CD4-positive, alpha-beta T cell (primary cell): ENCODE data around the gene SPECC1. TPM values are rescaled to one million over a fixed set of nuclear protein-coding genes. Genes with fewer than 3 reads are reported as not detected.

ENCODE experiments used
- ATAC-seq: fragments of 200-7000 bp; cut with Tn5 transposase; one replicate; pipeline ENCODE4 v1.10.0; 2022; ENCODE audit warnings: mild to moderate bottlenecking; ENCODE audit not compliant: poor library complexity
- CTCF ChIA-PET: fragments of 350-600 bp; sonication (Branson Sonifier 250); formaldehyde crosslinking; loops from one replicate; lab custom pipeline; 2021; ENCODE audit warnings: antibody characterized with exemption, inconsistent platforms; lab: Charles Lee
- POLR2A ChIA-PET: fragments of 350-600 bp; sonication (Branson Sonifier 250); formaldehyde crosslinking; loops from one replicate; lab custom pipeline; 2021; ENCODE audit warnings: antibody characterized with exemption, inconsistent platforms; lab: Charles Lee
- DNase-seq, 14 experiments: peaks; one replicate each; pipeline ENCODE4 v3.0.0-alpha.2; 2013 to 2020; ENCODE audit warnings: mixed read lengths in 2 of 14
- H3K27ac ChIP-seq, 2 donors: one replicate each; pipeline versions ENCODE4 v1.5.1 to v1.7.0; 2013; ENCODE audit warnings: low read length in 2 of 2, low read depth in 1 of 2, mild to moderate bottlenecking in 1 of 2
- H3K27me3 ChIP-seq, 2 experiments: 1 replicate in 1 of 2; 2 replicates in 1 of 2; pipeline versions ENCODE4 v1.6.1 to v1.7.0; 2013; ENCODE audit warnings: low read length in 2 of 2, control low read depth in 1 of 2, mild to moderate bottlenecking in 1 of 2, moderate library complexity in 1 of 2; ENCODE audit not compliant: insufficient read depth in 2 of 2, control insufficient read depth in 1 of 2
- H3K36me3 ChIP-seq: one replicate; pipeline ENCODE4 v1.6.1; 2013; ENCODE audit warnings: low read length, control low read depth; ENCODE audit not compliant: insufficient read depth
- H3K4me1 ChIP-seq: one replicate; pipeline ENCODE4 v1.6.1; 2013; ENCODE audit warnings: low read length, control low read depth; ENCODE audit not compliant: insufficient read depth
- H3K4me3 ChIP-seq: one replicate; pipeline ENCODE4 v1.5.1; 2013; ENCODE audit warnings: mild to moderate bottlenecking, low read length, moderate library complexity
- H3K9me3 ChIP-seq, 2 experiments: 1 replicate in 1 of 2; 2 replicates in 1 of 2; pipeline versions ENCODE4 v1.6.1 to v1.7.0; 2013; ENCODE audit warnings: low read length in 2 of 2, mild to moderate bottlenecking in 2 of 2, control low read depth in 1 of 2, moderate library complexity in 1 of 2; ENCODE audit not compliant: control insufficient read depth in 1 of 2, insufficient read depth in 1 of 2
- H3K27ac Mint-ChIP-seq: one replicate; pipeline ENCODE4 v1.8.0; 2020; ENCODE audit warnings: mixed read lengths
- H3K27me3 Mint-ChIP-seq: one replicate; pipeline ENCODE4 v1.8.0; 2021; ENCODE audit warnings: mixed read lengths
- H3K36me3 Mint-ChIP-seq: one replicate; pipeline ENCODE4 v1.8.0; 2021; ENCODE audit warnings: low read depth, mixed read lengths
- H3K4me1 Mint-ChIP-seq: one replicate; pipeline ENCODE4 v1.8.0; 2021; ENCODE audit warnings: low read depth, mixed read lengths
- H3K4me3 Mint-ChIP-seq: one replicate; pipeline ENCODE4 v1.8.0; 2020; ENCODE audit warnings: mild to moderate bottlenecking, mixed read lengths
- H3K9me3 Mint-ChIP-seq: one replicate; pipeline ENCODE4 v1.8.0; 2020; ENCODE audit warnings: mixed read lengths
- CTCF ChIP-seq: fragments of 200-600 bp; IDR thresholded peaks from one replicate; pipeline ENCODE4 v1.8.0; 2022; ENCODE audit warnings: antibody characterized with exemption, mild to moderate bottlenecking
- intact Hi-C, 2 experiments: fragments of 100-400 bp; cut with DNase I in 1 of 2; cut with micrococcal nuclease in 1 of 2; formaldehyde crosslinking; loops; one replicate each; pipeline versions ENCODE4 v1.15.1 to v1.9.0; 2023 to 2025; cut with DNase I, micrococcal nuclease
- total RNA-seq, 174 experiments: library from RNA in 2 of 174; stranded (reverse) in 2 of 174; gene quantifications; one replicate each; pipeline ENCODE4 v1.2.3 and lab custom pipeline; 2021 to 2026

Gene SPECC1
- total RNA-seq, 2 experiments from 2014 or later: 4.3 to 4.4 TPM

DNA sequence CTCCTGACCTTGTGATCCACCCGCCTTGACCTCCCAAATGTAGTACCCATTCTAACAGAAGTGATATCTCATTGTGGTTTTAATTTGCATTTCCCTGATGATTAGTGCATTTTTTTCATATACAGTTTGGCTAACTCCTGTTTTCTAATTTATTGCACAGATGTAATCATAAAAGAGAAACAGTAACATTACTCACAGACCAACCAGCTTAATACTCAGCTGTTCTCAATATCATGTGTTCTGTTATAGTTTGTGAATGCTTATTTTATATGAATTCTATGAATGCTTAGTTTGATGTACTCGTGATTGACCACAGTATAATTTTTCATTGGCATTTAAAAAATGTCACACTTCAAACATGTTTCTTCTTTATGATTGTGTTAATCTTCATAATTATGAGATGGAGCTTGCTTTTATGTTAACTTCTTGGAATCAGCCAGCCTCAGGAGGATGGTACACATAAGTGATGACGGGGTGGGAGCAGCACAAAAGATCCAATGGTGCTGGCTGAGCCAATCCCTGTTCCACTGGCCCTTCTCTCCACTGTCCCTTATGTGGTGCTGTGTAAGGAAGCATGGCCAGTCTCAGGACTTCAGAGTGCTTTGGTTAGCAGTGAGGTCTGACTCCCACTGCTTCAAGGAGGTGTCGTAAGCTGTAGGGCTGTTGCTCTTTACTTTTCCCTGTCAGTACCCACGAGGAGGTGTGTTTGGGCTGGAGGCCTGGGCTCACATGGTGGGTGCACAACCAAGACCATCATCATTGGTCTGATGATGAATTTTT lies 191.0 kb downstream of the SPECC1 start:
- intact Hi-C loops: no loop called here
- H3K27ac Mint-ChIP-seq: no peak overlapping the region
- no peaks in the 10 kb centered on the region for H3K36me3 ChIP-seq
- CTCF ChIA-PET: interaction anchor here (1.6 kb wide), 1 partner anchor 13 kb away, joined by 5 read pairs; no protein-coding TSS in a partner anchor
- no peak overlapping the region for H3K27ac ChIP-seq
- no peaks in the 10 kb centered on the region for H3K36me3 Mint-ChIP-seq
- peaks cover 2% of the 10 kb centered on the region for H3K4me1 Mint-ChIP-seq
- no peak overlapping the region for H3K4me3 ChIP-seq
- H3K4me1 ChIP-seq: no peaks in the 10 kb centered on the region
- DNase-seq (no peak), ATAC-seq (no peak)
- peaks cover 2% of the 10 kb centered on the region for H3K9me3 Mint-ChIP-seq
- no peak overlapping the region for H3K4me3 Mint-ChIP-seq
- H3K27me3 Mint-ChIP-seq: no peaks in the 10 kb centered on the region
- POLR2A ChIA-PET: no interaction called here
- H3K27me3 ChIP-seq: no peaks in the 10 kb centered on the region
- no peaks in the 10 kb centered on the region for H3K9me3 ChIP-seq
- no peak for TF ChIP-seq CTCF

DNA sequence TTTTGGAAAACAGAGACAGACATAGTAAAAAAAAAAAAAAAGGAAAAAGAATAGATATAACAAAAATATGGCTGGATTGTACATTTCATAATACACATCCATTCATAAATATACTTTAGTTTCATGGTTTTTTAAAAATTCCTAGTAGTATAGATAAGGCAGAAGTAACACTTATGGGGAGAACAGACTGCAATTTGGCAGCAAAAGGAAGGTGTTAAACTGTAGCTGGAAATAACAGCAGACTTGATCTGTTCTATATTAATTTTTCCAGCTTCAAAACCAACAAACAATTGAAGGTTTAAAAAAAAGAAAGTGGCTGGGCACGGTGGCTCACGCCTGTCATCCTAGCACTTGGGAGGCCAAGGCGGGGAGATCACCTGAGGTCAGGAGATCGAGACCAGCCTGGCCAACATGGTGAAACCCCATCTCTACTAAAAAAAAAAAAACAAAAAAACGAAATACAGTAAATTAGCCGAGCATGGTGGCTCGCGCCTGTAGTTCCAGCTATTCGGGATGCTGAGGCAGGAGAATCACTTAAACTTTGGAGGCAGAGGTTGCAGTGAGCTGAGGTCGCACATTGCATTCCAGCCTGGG lies 191.8 kb downstream of the SPECC1 start:
- Histone ChIP-seq H3K9me3 (no peaks in the 10 kb centered on the region), H3K27me3 (no peaks in the 10 kb centered on the region), H3K4me1 (no peaks in the 10 kb centered on the region), H3K4me3 (no peak overlapping the region), H3K36me3 (no peaks in the 10 kb centered on the region), H3K27ac (no peak overlapping the region)
- Mint-ChIP-seq H3K27me3 (no peaks in the 10 kb centered on the region), H3K4me1 (peaks cover 9% of the 10 kb centered on the region), H3K27ac (no peak overlapping the region), H3K4me3 (no peak overlapping the region), H3K36me3 (no peaks in the 10 kb centered on the region), H3K9me3 (peaks cover 2% of the 10 kb centered on the region)
- ChIA-PET POLR2A (no interaction called here), CTCF (interaction anchor here (1.6 kb wide), 1 partner anchor 12 kb away, joined by 5 read pairs; no protein-coding TSS in a partner anchor)
- ATAC-seq: no peak
- TF ChIP-seq CTCF: no peak
- intact Hi-C loops: no loop called here
- DNase-seq: no peak

- H3K27ac Mint-ChIP-seq: no peak overlapping the region
- POLR2A ChIA-PET: no interaction called here
- DNase-seq (no peak), ATAC-seq (no peak)
- H3K4me1 ChIP-seq: no peaks in the 10 kb centered on the region
- no peak overlapping the region for H3K27ac ChIP-seq
- H3K9me3 Mint-ChIP-seq: peaks cover 2% of the 10 kb centered on the region
- no peaks in the 10 kb centered on the region for H3K36me3 ChIP-seq
- H3K4me3 ChIP-seq: no peak overlapping the region
- H3K4me3 Mint-ChIP-seq: no peak overlapping the region
- no peaks in the 10 kb centered on the region for H3K9me3 ChIP-seq
- H3K27me3 Mint-ChIP-seq: no peaks in the 10 kb centered on the region
- no peaks in the 10 kb centered on the region for H3K27me3 ChIP-seq
- CTCF ChIA-PET: no interaction called here
- H3K36me3 Mint-ChIP-seq: no peaks in the 10 kb centered on the region
- peaks cover 21% of the 10 kb centered on the region for H3K4me1 Mint-ChIP-seq
- intact Hi-C loops: no loop called here
- TF ChIP-seq CTCF: no peak
These were observed 193.0 kb downstream of the SPECC1 start for GRCh38 chr17:20202141-20202621.
